Loucy (cell line): ENCODE data around the gene HSPB9.

Source experiments
- CTCF ChIP-seq: fragments of 200-600 bp; sonication (generic); conservative IDR thresholded peaks from 2 replicates; pipeline ENCODE4 v1.5.1; 2014; ENCODE audit warnings: mild to moderate bottlenecking, antibody characterized with exemption, low read length
- EZH2phosphoT487 ChIP-seq: fragments of 200-600 bp; IDR thresholded peaks from 2 replicates; pipeline ENCODE4 v1.6.1; 2018; ENCODE audit warnings: antibody characterized with exemption, mild to moderate bottlenecking, moderate library complexity, borderline replicate concordance

- TF ChIP-seq CTCF = no peak
- TF ChIP-seq EZH2phosphoT487 = no peak
These were observed 15.5 kb upstream of the HSPB9 start for GRCh38 chr17:42107124-42107523.
